GM12878 (cell line): Measurements from ENCODE around the gene MEP1A. TPM values are rescaled to one million over a fixed set of nuclear protein-coding genes. Genes with fewer than 3 reads are reported as not detected.

ENCODE experiments used
- ATAC-seq: fragments of 200-7000 bp; cut with Tn5 transposase; 3 replicates; pipeline ENCODE4 v1.9.1; 2020; ENCODE audit warnings: mild to moderate bottlenecking, moderate library complexity
- BruUV-seq: library from RNA; stranded (reverse); fragments of 400-500 nt; replicated peaks from 2 replicates; lab custom pipeline; 2021; lab: Mats Ljungman, UMichigan
- CTCF ChIA-PET: fragments of 300-600 bp; sonication (Branson Sonifier 250); formaldehyde crosslinking; extraction: SDS; loops from one replicate; lab custom pipeline; 2021; ENCODE audit warnings: inconsistent platforms; lab: Yijun Ruan, JAX
- POLR2A ChIA-PET: fragments of 350-600 bp; formaldehyde crosslinking; extraction: SDS; loops from one replicate; lab custom pipeline; 2021; ENCODE audit warnings: inconsistent platforms; lab: Charles Lee
- RAD21 ChIA-PET: fragments of 300-600 bp; sonication (Branson Sonifier 250); formaldehyde crosslinking; loops from one replicate; lab custom pipeline; 2023; ENCODE audit warnings: antibody characterized with exemption; ENCODE audit not compliant: unreplicated experiment; lab: Charles Lee
- SMC1A ChIA-PET: fragments of 300-600 bp; sonication (Branson Sonifier 250); formaldehyde crosslinking; loops from one replicate; lab custom pipeline; 2023; ENCODE audit not compliant: unreplicated experiment, uncharacterized antibody; lab: Charles Lee
- DNase-seq: peaks from one replicate; pipeline ENCODE4 v3.0.0-alpha.2; 2011; ENCODE audit warnings: low read depth, low spot score
- FAIRE-seq: peaks from 3 replicates; lab custom pipeline; 2011; peaks lifted over from hg19 to GRCh38; lab: Jason Lieb, UNC
- H2AFZ ChIP-seq: 2 replicates; pipeline ENCODE4 v1.6.0; 2011; ENCODE audit warnings: low read depth, low read length, control low read depth; ENCODE audit not compliant: control insufficient read depth
- H3K27ac ChIP-seq: 2 replicates; pipeline ENCODE4 v1.5.1; 2011; ENCODE audit warnings: control low read depth; ENCODE audit not compliant: control insufficient read depth, insufficient read depth
- H3K27me3 ChIP-seq, 2 experiments: replicated peaks in 1 of 2; 2 replicates each; pipeline versions ENCODE4 v1.6.0 to v1.6.1; 2011; ENCODE audit warnings: low read length in 1 of 2; ENCODE audit not compliant: control insufficient read depth in 2 of 2, insufficient read depth in 2 of 2
- H3K36me3 ChIP-seq, 2 experiments: 2 replicates each; pipeline ENCODE4 v1.5.1; 2011; ENCODE audit warnings: low read length in 1 of 2; ENCODE audit not compliant: control insufficient read depth in 2 of 2, insufficient read depth in 2 of 2
- H3K4me1 ChIP-seq: 2 replicates; pipeline ENCODE4 v1.6.1; 2011; ENCODE audit warnings: mild to moderate bottlenecking, low read length, moderate library complexity, mixed read lengths; ENCODE audit not compliant: control insufficient read depth, insufficient read depth
- H3K4me2 ChIP-seq: 2 replicates; pipeline ENCODE4 v1.6.0; 2011; ENCODE audit warnings: control low read depth; ENCODE audit not compliant: control insufficient read depth, insufficient read depth
- H3K4me3 ChIP-seq: fragments of 200-600 bp; sonication (generic); 2 replicates; pipeline ENCODE4 v1.5.1; 2016
- H3K79me2 ChIP-seq: 2 replicates; pipeline ENCODE4 v1.6.0; 2011; ENCODE audit warnings: low read length; ENCODE audit not compliant: control insufficient read depth, insufficient read depth
- H3K9ac ChIP-seq: 2 replicates; pipeline ENCODE4 v1.8.0; 2011; ENCODE audit warnings: low read length, control low read depth, mixed read lengths; ENCODE audit not compliant: control insufficient read depth, insufficient read depth
- H3K9me3 ChIP-seq: replicated peaks from 3 replicates; pipeline ENCODE4 v1.5.1; 2011; ENCODE audit warnings: mild to moderate bottlenecking, low read length; ENCODE audit not compliant: control insufficient read depth, insufficient read depth
- H4K20me1 ChIP-seq: 2 replicates; pipeline ENCODE4 v1.6.0; 2011; ENCODE audit not compliant: control insufficient read depth, insufficient read depth
- ATF3 ChIP-seq: IDR thresholded peaks from 2 replicates; pipeline ENCODE4 v1.6.1; 2011; ENCODE audit warnings: low read depth, mild to moderate bottlenecking, low read length, moderate library complexity, borderline replicate concordance; ENCODE audit errors: extremely low read depth
- BHLHE40 ChIP-seq, 2 experiments: fragments of 450-650 bp in 1 of 2; IDR thresholded peaks; 2 replicates each; pipeline ENCODE4 v1.6.1; 2011 to 2017; ENCODE audit warnings: low read depth in 2 of 2, borderline replicate concordance in 1 of 2, improper control_type of control experiment in 1 of 2, low read length in 1 of 2, mild to moderate bottlenecking in 1 of 2
- CBX5 ChIP-seq: sonication (generic); IDR thresholded peaks from 2 replicates; pipeline ENCODE4 v1.6.1; 2016; ENCODE audit warnings: low read depth, moderate library complexity, mild to moderate bottlenecking, inconsistent platforms
- CHD2 ChIP-seq: IDR thresholded peaks from 2 replicates; pipeline ENCODE4 v1.6.1; 2011; ENCODE audit warnings: low read depth, low read length, improper control_type of control experiment, borderline replicate concordance
- LARP7 ChIP-seq: fragments of 450-650 bp; IDR thresholded peaks from 2 replicates; pipeline ENCODE4 v1.6.1; 2017; ENCODE audit warnings: mild to moderate bottlenecking
- MTA2 ChIP-seq: fragments of 450-650 bp; IDR thresholded peaks from 2 replicates; pipeline ENCODE4 v1.6.1; 2016; ENCODE audit warnings: low read depth, mild to moderate bottlenecking, moderate library complexity
- MXI1 ChIP-seq: fragments of 150-350 bp; IDR thresholded peaks from 2 replicates; pipeline ENCODE4 v1.6.1; 2011; ENCODE audit warnings: low read depth, mild to moderate bottlenecking, inconsistent platforms, low read length, improper control_type of control experiment
- NFIC ChIP-seq: IDR thresholded peaks from 2 replicates; pipeline ENCODE4 v1.6.1; 2012; ENCODE audit warnings: low read depth, mild to moderate bottlenecking, inconsistent platforms, low read length, moderate library complexity
- SMARCA5 ChIP-seq: fragments of 450-650 bp; IDR thresholded peaks from 2 replicates; pipeline ENCODE4 v1.6.1; 2017; ENCODE audit warnings: mild to moderate bottlenecking
- SPI1 ChIP-seq: IDR thresholded peaks from 2 replicates; pipeline ENCODE4 v1.6.1; 2011; ENCODE audit warnings: low read depth, mild to moderate bottlenecking, low read length, moderate library complexity, borderline replicate concordance; ENCODE audit not compliant: insufficient read depth
- ZNF217 ChIP-seq: fragments of 450-650 bp; IDR thresholded peaks from 2 replicates; pipeline ENCODE4 v1.6.1; 2017; ENCODE audit warnings: antibody characterized with exemption, mild to moderate bottlenecking
- ZNF592 ChIP-seq: fragments of 450-650 bp; IDR thresholded peaks from 2 replicates; pipeline ENCODE4 v1.6.1; 2017; ENCODE audit warnings: mild to moderate bottlenecking, moderate library complexity
- WGBS: methylation state at CpG from one replicate; pipeline ENCODE4 v1.1.6; 2016; ENCODE audit warnings: low lambda C conversion rate; ENCODE audit not compliant: insufficient replicate concordance, insufficient coverage; ENCODE audit errors: missing lambda C conversion rate; 5-methylcytosine and 5-hydroxymethylcytosine counted together
- in situ Hi-C: fragments of 300-500 bp; cut with MboI; formaldehyde crosslinking; loops from 9 replicates; pipeline ENCODE4 v1.14.3; 2018; ENCODE audit warnings: mixed read lengths
- intact Hi-C: fragments of 100-400 bp; cut with micrococcal nuclease; formaldehyde crosslinking; loops from one replicate; pipeline ENCODE4 v1.14.2; 2022; ENCODE audit not compliant: unreplicated experiment
- polyA plus RNA-seq, 11 experiments: library from polyadenylated mRNA; depleted of rRNA in 4 of 11; unstranded in 6 of 11; stranded (reverse) in 5 of 11; fragments of >200 nt; fragmentation: Nextera tagmentation in 4 of 11; fragmentation: Illumina TruSeq in 1 of 11; extraction: Ambion mirVana in 4 of 11; extraction: Trizol in 1 of 11; gene quantifications; 1 replicate in 1 of 11; 2 replicates in 10 of 11; pipeline versions ENCODE4 v1.2.1 to v1.2.3, GENCODE V29; 2011 to 2016; ENCODE audit warnings: inconsistent platforms in 2 of 11, missing spikeins in 2 of 11, low read depth in 1 of 11
- total RNA-seq, 4 experiments: library from RNA; depleted of rRNA in 3 of 4; stranded (reverse); fragments of >200 nt in 3 of 4; fragmentation: Illumina TruSeq in 1 of 4; extraction: Trizol in 1 of 4; gene quantifications; 2 replicates each; pipeline versions ENCODE4 v1.2.1 to v1.2.3, GENCODE V29; 2013 to 2021
- TF ChIP-seq, protein P1 (sequence below): IDR thresholded peaks from 2 replicates; pipeline ENCODE4 v1.6.1; 2012; ENCODE audit warnings: improper control_type of control experiment, low read depth, low read length; ENCODE audit not compliant: insufficient replicate concordance
- TF ChIP-seq, protein P2 (sequence below): IDR thresholded peaks from 2 replicates; pipeline ENCODE4 v1.6.1; 2011; ENCODE audit warnings: low read depth, low read length, improper control_type of control experiment, borderline replicate concordance

MEP1A gene
- total and polyA plus RNA-seq, 10 of the 15 experiments (the other 5 are each of a cell fraction or from before 2014, with no cell fraction given) = not detected

GRCh38 chr6:46819561-46819960 is 26.4 kb downstream of the MEP1A start:
- FAIRE-seq = no peak
- POLR2A ChIA-PET = no interaction called here

More at GRCh38 chr6:46819561-46819960, 26.4 kb downstream of the MEP1A start:
- in situ Hi-C loops = no loop called here
- no peak for DNase-seq
- BruUV-seq = no TSS peak
- WGBS = 47% methylated on average over 7 of the region's 7 CpGs
- Histone ChIP-seq H3K27me3 (no peaks in the 10 kb centered on the region), H3K4me3 (no peak overlapping the region), H3K27ac (no peak overlapping the region), H3K4me2 (no peak overlapping the region)
- CTCF ChIA-PET = no interaction called here
- ATAC-seq = no peak
- no peak for TF ChIP-seq CHD2
- no peak for TF ChIP-seq NFIC
- TF ChIP-seq SMARCA5 = no peak
- TF ChIP-seq MTA2 = no peak
- TF ChIP-seq, protein P1, sequence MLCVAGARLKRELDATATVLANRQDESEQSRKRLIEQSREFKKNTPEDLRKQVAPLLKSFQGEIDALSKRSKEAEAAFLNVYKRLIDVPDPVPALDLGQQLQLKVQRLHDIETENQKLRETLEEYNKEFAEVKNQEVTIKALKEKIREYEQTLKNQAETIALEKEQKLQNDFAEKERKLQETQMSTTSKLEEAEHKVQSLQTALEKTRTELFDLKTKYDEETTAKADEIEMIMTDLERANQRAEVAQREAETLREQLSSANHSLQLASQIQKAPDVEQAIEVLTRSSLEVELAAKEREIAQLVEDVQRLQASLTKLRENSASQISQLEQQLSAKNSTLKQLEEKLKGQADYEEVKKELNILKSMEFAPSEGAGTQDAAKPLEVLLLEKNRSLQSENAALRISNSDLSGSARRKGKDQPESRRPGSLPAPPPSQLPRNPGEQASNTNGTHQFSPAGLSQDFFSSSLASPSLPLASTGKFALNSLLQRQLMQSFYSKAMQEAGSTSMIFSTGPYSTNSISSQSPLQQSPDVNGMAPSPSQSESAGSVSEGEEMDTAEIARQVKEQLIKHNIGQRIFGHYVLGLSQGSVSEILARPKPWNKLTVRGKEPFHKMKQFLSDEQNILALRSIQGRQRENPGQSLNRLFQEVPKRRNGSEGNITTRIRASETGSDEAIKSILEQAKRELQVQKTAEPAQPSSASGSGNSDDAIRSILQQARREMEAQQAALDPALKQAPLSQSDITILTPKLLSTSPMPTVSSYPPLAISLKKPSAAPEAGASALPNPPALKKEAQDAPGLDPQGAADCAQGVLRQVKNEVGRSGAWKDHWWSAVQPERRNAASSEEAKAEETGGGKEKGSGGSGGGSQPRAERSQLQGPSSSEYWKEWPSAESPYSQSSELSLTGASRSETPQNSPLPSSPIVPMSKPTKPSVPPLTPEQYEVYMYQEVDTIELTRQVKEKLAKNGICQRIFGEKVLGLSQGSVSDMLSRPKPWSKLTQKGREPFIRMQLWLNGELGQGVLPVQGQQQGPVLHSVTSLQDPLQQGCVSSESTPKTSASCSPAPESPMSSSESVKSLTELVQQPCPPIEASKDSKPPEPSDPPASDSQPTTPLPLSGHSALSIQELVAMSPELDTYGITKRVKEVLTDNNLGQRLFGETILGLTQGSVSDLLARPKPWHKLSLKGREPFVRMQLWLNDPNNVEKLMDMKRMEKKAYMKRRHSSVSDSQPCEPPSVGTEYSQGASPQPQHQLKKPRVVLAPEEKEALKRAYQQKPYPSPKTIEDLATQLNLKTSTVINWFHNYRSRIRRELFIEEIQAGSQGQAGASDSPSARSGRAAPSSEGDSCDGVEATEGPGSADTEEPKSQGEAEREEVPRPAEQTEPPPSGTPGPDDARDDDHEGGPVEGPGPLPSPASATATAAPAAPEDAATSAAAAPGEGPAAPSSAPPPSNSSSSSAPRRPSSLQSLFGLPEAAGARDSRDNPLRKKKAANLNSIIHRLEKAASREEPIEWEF = no peak
- TF ChIP-seq LARP7 = no peak
- TF ChIP-seq, protein P2, sequence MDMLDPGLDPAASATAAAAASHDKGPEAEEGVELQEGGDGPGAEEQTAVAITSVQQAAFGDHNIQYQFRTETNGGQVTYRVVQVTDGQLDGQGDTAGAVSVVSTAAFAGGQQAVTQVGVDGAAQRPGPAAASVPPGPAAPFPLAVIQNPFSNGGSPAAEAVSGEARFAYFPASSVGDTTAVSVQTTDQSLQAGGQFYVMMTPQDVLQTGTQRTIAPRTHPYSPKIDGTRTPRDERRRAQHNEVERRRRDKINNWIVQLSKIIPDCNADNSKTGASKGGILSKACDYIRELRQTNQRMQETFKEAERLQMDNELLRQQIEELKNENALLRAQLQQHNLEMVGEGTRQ = no peak
- no peak for TF ChIP-seq BHLHE40 (IDR thresholded peaks at IDR 0.05; ENCODE audit: borderline replicate concordance in 1 of 2, low read depth in 2 of 2, low read length in 1 of 2)
- TF ChIP-seq CBX5 = no peak
- no peak for TF ChIP-seq SPI1
- no peak for TF ChIP-seq ZNF217
- TF ChIP-seq ZNF592 = no peak
- TF ChIP-seq ATF3 = no peak
- no peak for TF ChIP-seq MXI1
- TF ChIP-seq, all 136 proteins: peak for 0
- Histone ChIP-seq H4K20me1 (no peaks in the 10 kb centered on the region), H3K4me1 (no peaks in the 10 kb centered on the region), H3K9ac (no peak overlapping the region), H2AFZ (no peak overlapping the region), H3K79me2 (no peaks in the 10 kb centered on the region), H3K9me3 (no peaks in the 10 kb centered on the region), H3K36me3 (no peaks in the 10 kb centered on the region)
- ChIA-PET SMC1A (no interaction called here), RAD21 (no interaction called here)
- intact Hi-C loops = no loop called here
